ENCODE data around the gene NLGN2. TPM values are rescaled to one million over a fixed set of nuclear protein-coding genes. Genes with fewer than 3 reads are reported as not detected.

The NLGN2 gene
- total RNA-seq, 2 donors from 2014 or later, result 2.5 to 5.0 TPM

DNA sequence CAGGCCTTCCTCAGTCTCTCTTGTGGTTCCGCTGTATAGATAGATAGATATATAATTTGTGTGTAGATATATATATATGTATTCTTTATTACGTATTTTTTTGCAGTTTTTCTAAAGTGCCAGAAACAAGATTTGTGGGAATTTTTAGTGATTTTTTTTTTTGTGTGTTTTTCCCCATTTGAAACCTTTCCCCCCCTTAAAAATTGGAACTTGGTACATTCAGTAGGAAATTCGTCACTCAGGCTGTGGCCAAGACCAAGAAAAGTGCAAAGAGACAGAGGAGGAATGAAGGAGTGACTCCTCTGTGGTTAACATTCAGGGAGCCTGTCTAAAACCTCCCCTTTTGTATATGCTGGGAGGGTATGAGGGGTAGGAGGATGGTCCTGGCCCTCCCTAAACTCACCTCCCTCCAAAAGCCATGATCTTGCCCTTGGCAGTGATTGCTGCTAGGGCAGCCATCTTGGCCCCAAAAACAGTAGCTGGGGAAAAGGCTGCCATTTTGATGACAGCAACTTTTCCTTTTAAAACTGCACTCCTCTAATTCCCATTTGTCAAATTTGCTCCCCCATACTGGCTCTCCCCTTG, 52.4 kb downstream of the NLGN2 start:
- H3K9ac ChIP-seq (ENCODE audit: low read depth in 2 of 2, low read length in 2 of 2), result no peak overlapping the region
- TF ChIP-seq, protein P1, sequence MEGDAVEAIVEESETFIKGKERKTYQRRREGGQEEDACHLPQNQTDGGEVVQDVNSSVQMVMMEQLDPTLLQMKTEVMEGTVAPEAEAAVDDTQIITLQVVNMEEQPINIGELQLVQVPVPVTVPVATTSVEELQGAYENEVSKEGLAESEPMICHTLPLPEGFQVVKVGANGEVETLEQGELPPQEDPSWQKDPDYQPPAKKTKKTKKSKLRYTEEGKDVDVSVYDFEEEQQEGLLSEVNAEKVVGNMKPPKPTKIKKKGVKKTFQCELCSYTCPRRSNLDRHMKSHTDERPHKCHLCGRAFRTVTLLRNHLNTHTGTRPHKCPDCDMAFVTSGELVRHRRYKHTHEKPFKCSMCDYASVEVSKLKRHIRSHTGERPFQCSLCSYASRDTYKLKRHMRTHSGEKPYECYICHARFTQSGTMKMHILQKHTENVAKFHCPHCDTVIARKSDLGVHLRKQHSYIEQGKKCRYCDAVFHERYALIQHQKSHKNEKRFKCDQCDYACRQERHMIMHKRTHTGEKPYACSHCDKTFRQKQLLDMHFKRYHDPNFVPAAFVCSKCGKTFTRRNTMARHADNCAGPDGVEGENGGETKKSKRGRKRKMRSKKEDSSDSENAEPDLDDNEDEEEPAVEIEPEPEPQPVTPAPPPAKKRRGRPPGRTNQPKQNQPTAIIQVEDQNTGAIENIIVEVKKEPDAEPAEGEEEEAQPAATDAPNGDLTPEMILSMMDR (IDR thresholded peaks at IDR 0.05), result no peak
- no peaks in the 10 kb centered on the region for H3K4me1 ChIP-seq
- intact Hi-C loops (cut with DNase I), result no loop called here
- no peaks in the 10 kb centered on the region for H3K9me3 ChIP-seq
- no peaks in the 10 kb centered on the region for H3K36me3 ChIP-seq
- no peak overlapping the region for H3K27ac ChIP-seq
- no peaks in the 10 kb centered on the region for H3K27me3 ChIP-seq
- H3K4me3 ChIP-seq, result no peak overlapping the region
- DNase-seq, result no peak

DNA sequence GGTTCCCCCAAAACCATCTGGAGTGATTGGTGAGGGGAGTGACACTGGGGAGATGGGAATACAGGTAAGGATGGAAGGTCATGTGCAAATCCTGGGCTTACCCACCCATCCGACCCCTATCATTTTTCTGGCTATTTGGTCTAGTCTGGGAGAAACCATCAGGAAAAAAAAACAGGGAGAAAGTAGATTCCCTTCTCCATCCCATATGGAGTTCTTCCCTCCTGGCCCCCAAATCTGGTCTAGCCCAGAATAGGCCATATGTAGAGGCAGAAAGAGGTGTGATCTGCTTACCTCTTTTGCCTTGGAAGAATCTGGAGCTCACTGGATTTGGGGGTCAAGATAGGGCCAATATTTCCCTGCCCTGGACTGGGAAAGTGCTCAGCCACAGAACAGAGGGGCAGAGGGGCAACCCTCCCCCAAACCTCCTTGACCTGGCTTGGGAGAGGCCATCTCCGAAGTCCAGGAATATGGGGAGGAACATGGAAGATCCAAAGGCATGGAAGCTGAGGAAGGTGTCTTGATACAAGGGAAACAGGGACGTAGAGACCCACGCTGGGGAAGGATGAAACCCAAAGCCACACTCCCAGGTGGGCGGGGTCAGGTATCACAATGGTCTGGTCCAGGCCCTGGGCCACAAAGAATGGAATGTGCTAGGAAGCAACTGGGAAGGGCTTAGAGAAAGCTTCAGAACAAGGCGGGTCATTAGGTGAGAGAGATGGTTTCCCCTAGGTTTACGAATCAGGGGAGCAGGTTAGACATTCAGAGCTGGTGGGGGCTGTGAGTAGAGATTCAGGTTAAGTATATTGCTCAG, 53.4 kb downstream of the NLGN2 start:
- Histone ChIP-seq H3K4me3 (no peak overlapping the region), H3K27ac (no peak overlapping the region), H3K9ac (ENCODE audit: low read depth in 2 of 2, low read length in 2 of 2) (no peak overlapping the region), H3K36me3 (no peaks in the 10 kb centered on the region), H3K4me1 (no peaks in the 10 kb centered on the region), H3K9me3 (no peaks in the 10 kb centered on the region), H3K27me3 (no peaks in the 10 kb centered on the region)
- intact Hi-C loops (cut with DNase I), result no loop called here
- TF ChIP-seq, protein P1 (IDR thresholded peaks at IDR 0.05), result no peak
- no peak for DNase-seq

DNA sequence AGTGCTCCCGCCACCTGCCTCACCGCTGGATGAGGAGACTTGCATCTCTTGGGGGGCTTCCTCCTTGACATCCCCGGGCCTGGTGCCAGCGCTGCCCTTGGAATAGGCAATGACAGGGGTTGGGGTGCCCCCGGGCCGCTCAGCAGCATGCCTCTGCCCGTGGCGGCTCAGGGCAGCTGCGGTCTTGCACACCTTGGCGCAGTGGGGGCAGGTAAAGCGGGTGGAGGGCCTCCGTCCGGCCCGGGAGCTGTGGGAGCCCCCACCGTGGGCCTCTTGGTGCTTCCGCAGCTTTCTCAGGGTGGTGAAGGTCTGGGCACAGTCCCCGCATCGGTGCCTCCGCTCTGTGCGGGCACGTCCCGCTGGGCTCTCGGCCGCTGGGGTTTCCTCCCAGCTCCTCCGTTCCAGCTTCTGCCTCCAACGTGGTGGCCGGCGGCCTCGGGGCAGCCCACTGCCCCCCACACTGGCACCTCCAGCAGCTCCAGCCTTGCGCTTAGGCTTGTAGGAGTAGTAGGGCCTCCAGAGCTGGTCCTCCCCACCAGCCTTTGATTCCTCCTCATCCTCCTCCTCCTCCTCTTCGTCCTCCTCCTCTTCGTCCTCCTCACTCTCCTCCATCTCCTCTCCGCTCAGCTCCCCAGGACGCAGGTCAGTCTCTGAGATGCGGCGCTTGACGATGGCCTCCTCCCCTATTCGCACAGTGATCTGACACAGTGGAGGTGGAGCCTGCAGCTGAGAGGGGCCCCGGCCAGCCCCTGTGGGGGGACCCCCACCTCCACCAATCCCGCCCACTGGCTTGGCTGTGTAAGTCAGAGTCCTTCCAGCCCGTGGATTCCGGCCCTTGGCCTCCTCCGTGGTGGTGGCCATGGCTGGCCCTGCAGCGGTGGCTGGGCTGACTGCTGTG, 55.1 kb downstream of the NLGN2 start:
- Histone ChIP-seq H3K9ac (ENCODE audit: low read depth in 2 of 2, low read length in 2 of 2) (no peak overlapping the region), H3K4me3 (no peak overlapping the region), H3K36me3 (no peaks in the 10 kb centered on the region), H3K27me3 (no peaks in the 10 kb centered on the region), H3K27ac (no peak overlapping the region), H3K4me1 (no peaks in the 10 kb centered on the region), H3K9me3 (no peaks in the 10 kb centered on the region)
- no peak for DNase-seq
- TF ChIP-seq, protein P1 (IDR thresholded peaks at IDR 0.05), result no peak
- intact Hi-C loops (cut with DNase I), result no loop called here

DNA sequence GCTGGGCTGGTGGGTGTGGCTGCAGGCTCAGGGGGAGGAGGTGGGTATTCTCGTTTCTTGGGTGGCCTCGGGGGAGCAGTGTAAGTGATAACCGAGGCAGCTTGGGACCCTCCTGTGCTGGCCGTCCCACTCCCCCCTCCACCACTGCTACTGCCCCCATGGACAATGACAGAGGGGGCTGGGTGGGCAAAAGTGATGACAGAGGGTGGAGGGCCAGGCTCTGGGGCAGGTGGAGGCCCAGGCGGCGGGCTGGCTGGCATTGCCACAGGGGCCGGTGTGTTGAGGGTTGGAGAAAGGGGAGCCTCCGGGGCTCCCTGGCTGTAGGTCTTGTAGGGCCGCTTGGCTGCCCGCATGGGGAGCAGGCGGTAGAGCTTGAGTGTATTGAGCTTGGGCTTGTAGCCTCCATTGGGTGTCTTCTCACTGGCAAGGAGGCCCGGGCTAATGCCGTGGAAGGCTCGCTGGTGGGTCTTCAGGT, 55.8 kb downstream of the NLGN2 start:
- Histone ChIP-seq H3K9me3 (no peaks in the 10 kb centered on the region), H3K27me3 (no peaks in the 10 kb centered on the region), H3K36me3 (no peaks in the 10 kb centered on the region), H3K9ac (ENCODE audit: low read depth in 2 of 2, low read length in 2 of 2) (no peak overlapping the region), H3K4me1 (no peaks in the 10 kb centered on the region), H3K4me3 (no peak overlapping the region), H3K27ac (no peak overlapping the region)
- no peak for DNase-seq
- TF ChIP-seq, protein P1 (IDR thresholded peaks at IDR 0.05), result no peak
- intact Hi-C loops (cut with DNase I), result no loop called here

DNA sequence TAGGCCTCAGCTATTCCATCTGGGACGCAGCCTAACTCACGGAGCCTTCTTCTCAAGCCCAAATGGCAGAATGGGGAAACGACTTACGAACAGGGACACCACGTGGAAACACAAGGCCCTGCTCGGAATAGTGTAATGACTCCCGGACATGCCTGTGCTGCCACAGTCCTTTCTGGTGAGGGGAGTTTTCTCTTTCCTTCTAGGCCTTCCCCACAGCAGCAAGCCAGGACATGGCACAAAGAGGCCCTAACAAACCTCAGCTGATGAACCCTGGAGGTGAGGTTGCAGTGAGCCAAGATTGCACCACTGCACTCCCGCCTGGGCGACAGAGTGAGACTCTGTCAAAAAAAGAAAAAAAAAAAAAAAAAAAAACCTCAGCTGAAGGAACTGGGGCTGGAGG, 56.4 kb downstream of the NLGN2 start:
- TF ChIP-seq, protein P1 (IDR thresholded peaks at IDR 0.05), result no peak
- DNase-seq, result no peak
- Histone ChIP-seq H3K4me1 (no peaks in the 10 kb centered on the region), H3K27me3 (no peaks in the 10 kb centered on the region), H3K9ac (ENCODE audit: low read depth in 2 of 2, low read length in 2 of 2) (no peak overlapping the region), H3K4me3 (no peak overlapping the region), H3K27ac (no peak overlapping the region), H3K36me3 (no peaks in the 10 kb centered on the region), H3K9me3 (no peaks in the 10 kb centered on the region)
- intact Hi-C loops (cut with DNase I), result no loop called here

Data from colonic mucosa (tissue), 4 donors.